ENCODE measurements around the gene KRTAP1-4.
"Not testable (repeated sequence)": the region's sequence is repeated elsewhere in the genome, so short reads cannot be mapped to it uniquely, and the experiment has no call there.

DNA sequence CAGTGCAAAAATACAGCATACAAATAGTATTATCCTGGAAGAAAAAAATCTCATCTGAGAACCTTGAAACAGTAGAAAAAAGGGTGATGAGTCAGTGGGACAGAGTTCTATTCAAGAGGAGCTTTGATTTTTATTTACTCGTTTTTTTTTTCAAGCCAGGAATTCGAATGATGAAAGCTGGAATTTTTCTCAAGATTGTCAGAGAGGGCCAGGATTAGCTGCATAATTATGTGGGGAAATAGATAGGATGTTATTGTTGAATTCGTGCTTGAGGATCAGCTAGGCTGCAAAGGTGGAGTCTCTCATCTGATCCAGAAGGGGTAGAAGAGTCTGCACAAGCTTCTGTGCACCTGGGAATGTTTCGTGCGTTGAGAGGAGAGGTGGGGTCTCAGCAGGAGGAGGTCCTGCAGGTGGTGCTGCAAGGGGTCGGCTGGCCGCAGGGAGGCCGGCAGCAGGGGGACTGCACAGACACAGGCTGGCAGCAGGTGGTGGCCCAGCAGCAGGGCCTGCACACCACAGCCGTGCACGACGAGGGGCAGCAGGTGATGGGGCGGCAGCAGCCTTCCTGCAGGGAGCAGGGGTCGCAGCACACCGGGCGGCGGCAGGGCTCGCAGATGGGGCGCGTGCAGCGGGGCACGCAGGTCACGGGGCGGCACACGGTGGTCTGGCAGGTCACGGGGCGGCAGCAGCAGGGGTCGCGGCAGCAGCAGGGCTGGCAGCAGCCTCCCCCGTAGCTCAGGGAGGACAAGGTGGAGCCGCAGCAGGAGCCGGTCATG lies 29.5 kb upstream of the KRTAP1-4 start:
- TF ChIP-seq, protein P1, sequence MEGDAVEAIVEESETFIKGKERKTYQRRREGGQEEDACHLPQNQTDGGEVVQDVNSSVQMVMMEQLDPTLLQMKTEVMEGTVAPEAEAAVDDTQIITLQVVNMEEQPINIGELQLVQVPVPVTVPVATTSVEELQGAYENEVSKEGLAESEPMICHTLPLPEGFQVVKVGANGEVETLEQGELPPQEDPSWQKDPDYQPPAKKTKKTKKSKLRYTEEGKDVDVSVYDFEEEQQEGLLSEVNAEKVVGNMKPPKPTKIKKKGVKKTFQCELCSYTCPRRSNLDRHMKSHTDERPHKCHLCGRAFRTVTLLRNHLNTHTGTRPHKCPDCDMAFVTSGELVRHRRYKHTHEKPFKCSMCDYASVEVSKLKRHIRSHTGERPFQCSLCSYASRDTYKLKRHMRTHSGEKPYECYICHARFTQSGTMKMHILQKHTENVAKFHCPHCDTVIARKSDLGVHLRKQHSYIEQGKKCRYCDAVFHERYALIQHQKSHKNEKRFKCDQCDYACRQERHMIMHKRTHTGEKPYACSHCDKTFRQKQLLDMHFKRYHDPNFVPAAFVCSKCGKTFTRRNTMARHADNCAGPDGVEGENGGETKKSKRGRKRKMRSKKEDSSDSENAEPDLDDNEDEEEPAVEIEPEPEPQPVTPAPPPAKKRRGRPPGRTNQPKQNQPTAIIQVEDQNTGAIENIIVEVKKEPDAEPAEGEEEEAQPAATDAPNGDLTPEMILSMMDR (IDR thresholded peaks at IDR 0.05), result not testable (repeated sequence)
- not testable (repeated sequence) for TF ChIP-seq POLR2A (IDR thresholded peaks at IDR 0.05)

Measured in right lobe of liver (tissue), 4 donors.